ENCODE results near the gene FRMD4A.
A peak's percentile ranks its signal among the peaks of the same experiment; 100 is the strongest.
"Not testable (repeated sequence)": the region's sequence is repeated elsewhere in the genome, so short reads cannot be mapped to it uniquely, and the experiment has no call there.

Gene FRMD4A

GRCh38 chr10:13775786-13776775 lies 554.6 kb downstream of the FRMD4A start:
- peak; percentile 85 for DNase-seq (ENCODE audit: low read depth)

- no peak for DNase-seq (ENCODE audit: low read depth)
These were observed 556.3 kb downstream of the FRMD4A start for GRCh38 chr10:13774303-13774893.

- DNase-seq (ENCODE audit: low read depth): no peak
These were observed 557.1 kb downstream of the FRMD4A start for GRCh38 chr10:13773496-13774170.

GRCh38 chr10:13773043-13773442 lies 557.7 kb downstream of the FRMD4A start:
- no peak for DNase-seq (ENCODE audit: low read depth)

GRCh38 chr10:13771992-13772391 lies 558.7 kb downstream of the FRMD4A start:
- DNase-seq (ENCODE audit: low read depth): no peak

- no peak for DNase-seq (ENCODE audit: low read depth)
These were observed 559.8 kb downstream of the FRMD4A start for GRCh38 chr10:13770760-13771493.

- no peak for DNase-seq (ENCODE audit: low read depth)
These were observed 560.8 kb downstream of the FRMD4A start for GRCh38 chr10:13769946-13770345.

- no peak for DNase-seq (ENCODE audit: low read depth)
These were observed 563.0 kb downstream of the FRMD4A start for GRCh38 chr10:13767676-13768178.

- DNase-seq (ENCODE audit: low read depth): not testable (repeated sequence)
These were observed 563.6 kb downstream of the FRMD4A start for GRCh38 chr10:13767148-13767547.

GRCh38 chr10:13765641-13766341 lies 564.9 kb downstream of the FRMD4A start:
- DNase-seq (ENCODE audit: low read depth): no peak

- DNase-seq (ENCODE audit: low read depth): no peak
These were observed 569.1 kb downstream of the FRMD4A start for GRCh38 chr10:13761490-13762091.

GRCh38 chr10:13759168-13759567 lies 571.6 kb downstream of the FRMD4A start:
- DNase-seq (ENCODE audit: low read depth): no peak

GRCh38 chr10:13758756-13759155 lies 572.0 kb downstream of the FRMD4A start:
- DNase-seq (ENCODE audit: low read depth): no peak

- no peak for DNase-seq (ENCODE audit: low read depth)
These were observed 572.4 kb downstream of the FRMD4A start for GRCh38 chr10:13758312-13758711.

- no peak for DNase-seq (ENCODE audit: low read depth)
These were observed 576.4 kb downstream of the FRMD4A start for GRCh38 chr10:13754277-13754676.

GRCh38 chr10:13751191-13751764 lies 579.4 kb downstream of the FRMD4A start:
- DNase-seq (ENCODE audit: low read depth): no peak

GRCh38 chr10:13750299-13751190 lies 580.2 kb downstream of the FRMD4A start:
- DNase-seq (ENCODE audit: low read depth): no peak

- no peak for DNase-seq (ENCODE audit: low read depth)
These were observed 585.5 kb downstream of the FRMD4A start for GRCh38 chr10:13745271-13745670.

- no peak for DNase-seq (ENCODE audit: low read depth)
These were observed 586.8 kb downstream of the FRMD4A start for GRCh38 chr10:13743963-13744362.

Data from stromal cell of bone marrow (primary cell).